Measurements from ENCODE around the gene VGLL3.

The VGLL3 gene

GRCh38 chr3:86950717-86951116 is 40.2 kb downstream of the VGLL3 start:
- no peak for DNase-seq
- TF ChIP-seq GATA1 (IDR thresholded peaks at IDR 0.05; ENCODE audit: low read depth, low read length) (no peak), POLR2A (IDR thresholded peaks at IDR 0.05; ENCODE audit: low read length) (no peak)

DNA sequence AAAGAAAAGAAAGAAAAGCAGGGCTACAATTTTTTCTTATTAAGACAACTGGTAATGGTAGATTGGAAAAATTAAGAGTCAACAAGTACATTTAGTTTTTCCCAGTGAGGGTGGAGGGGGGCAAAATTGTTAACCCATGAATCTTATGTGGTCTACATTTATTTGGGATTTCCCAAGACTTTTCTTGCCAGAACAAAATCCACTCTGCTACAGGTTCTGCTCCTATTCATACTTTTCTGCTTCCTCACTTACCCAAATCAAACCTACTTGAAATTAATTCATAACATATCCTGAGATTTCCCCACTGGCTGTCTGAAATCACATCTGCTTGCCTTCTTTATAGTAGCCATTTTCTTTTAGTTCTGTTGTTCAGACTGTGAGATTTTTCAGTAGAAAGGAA is 41.1 kb downstream of the VGLL3 start:
- no peak for DNase-seq
- TF ChIP-seq GATA1 (IDR thresholded peaks at IDR 0.05; ENCODE audit: low read depth, low read length) (no peak), POLR2A (IDR thresholded peaks at IDR 0.05; ENCODE audit: low read length) (no peak)

GRCh38 chr3:86948822-86949221 is 42.1 kb downstream of the VGLL3 start:
- TF ChIP-seq GATA1 (IDR thresholded peaks at IDR 0.05; ENCODE audit: low read depth, low read length) (no peak), POLR2A (IDR thresholded peaks at IDR 0.05; ENCODE audit: low read length) (no peak)
- DNase-seq: no peak

- TF ChIP-seq POLR2A (IDR thresholded peaks at IDR 0.05; ENCODE audit: low read length) (no peak), GATA1 (IDR thresholded peaks at IDR 0.05; ENCODE audit: low read depth, low read length) (no peak)
- no peak for DNase-seq
Measured at GRCh38 chr3:86942206-86942605, 48.7 kb downstream of the VGLL3 start.

DNA sequence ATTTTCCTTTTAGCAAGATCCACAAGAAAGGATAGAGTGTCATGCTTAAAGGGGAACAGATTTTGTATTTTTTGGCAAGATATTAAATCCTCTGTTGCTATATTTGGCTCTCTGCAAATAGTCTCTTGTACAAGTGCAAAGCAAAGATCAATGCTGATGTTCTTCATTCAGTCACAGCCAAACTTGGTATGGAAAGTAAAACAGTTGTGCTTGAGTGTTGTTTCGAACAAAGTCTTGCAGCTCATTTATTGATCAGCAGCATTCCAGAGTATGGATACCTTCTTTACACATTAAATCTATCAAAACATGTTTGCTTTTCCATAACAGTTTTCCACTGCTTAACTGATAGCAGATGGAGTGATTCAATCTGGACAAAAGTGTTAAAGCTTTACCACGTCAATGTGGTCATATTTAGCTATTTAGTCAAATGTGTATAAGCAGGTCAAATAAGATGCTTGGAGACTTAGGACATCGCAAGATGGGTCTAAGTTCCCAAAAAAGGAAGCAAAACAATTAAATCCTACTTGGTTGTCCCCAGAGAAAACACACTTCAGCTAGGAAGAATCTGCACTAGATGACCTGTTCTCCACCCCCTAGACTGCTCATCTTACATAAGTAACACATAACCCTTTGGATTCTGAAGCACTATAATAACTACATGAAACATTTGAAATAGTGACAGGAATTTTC is 52.4 kb downstream of the VGLL3 start:
- no peak for DNase-seq
- TF ChIP-seq GATA1 (IDR thresholded peaks at IDR 0.05; ENCODE audit: low read depth, low read length) (no peak), POLR2A (IDR thresholded peaks at IDR 0.05; ENCODE audit: low read length) (no peak)

DNA sequence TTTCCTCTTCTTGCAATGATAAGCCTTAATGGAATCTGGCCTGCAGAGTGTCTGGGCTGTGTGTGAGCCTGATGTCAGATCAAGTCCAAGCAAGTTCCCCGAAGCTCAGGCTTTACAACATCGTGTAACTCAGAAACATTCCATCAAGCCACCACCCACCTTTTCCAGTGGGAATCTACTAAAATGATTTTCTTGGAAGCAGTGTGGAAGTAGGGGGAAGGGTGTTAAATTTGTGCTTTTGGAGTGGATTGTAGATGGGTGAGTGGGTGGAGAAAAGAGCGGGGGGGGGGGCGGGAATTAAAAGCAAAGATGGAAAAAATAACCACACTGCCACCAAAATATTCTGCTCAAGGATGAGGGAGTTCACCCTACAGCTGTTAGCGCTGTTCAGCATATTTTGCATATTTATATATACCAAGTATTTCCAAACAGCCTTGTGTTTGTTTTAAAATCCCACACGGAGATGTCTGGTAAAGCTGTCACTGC is 53.6 kb downstream of the VGLL3 start:
- no peak for DNase-seq

DNA sequence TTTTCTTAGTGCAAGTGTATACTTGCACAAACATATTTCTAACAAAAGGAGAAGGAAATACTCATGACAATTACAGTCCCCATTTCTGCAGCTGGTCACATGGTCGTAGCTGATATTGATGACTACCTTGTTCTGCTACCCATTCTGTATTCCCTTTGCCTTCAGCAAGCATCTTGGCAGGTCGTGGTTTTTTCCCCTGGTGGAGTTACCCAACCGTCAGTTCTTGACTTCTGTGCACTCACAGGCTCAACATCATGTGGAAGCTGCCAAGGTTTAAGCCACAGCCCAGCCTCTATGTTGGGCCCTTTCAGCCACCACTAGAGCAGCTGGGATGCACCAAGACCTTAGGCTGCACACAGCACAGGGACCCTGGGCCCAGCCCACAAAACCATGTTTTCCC is 56.1 kb downstream of the VGLL3 start:
- TF ChIP-seq GATA1 (IDR thresholded peaks at IDR 0.05; ENCODE audit: low read depth, low read length) (no peak), POLR2A (IDR thresholded peaks at IDR 0.05; ENCODE audit: low read length) (no peak)
- no peak for DNase-seq

More for the DNA sequence above, 53.6 kb downstream of the VGLL3 start:
- TF ChIP-seq POLR2A (IDR thresholded peaks at IDR 0.05; ENCODE audit: low read length): no peak
- TF ChIP-seq GATA1 (IDR thresholded peaks at IDR 0.05; ENCODE audit: low read depth, low read length): no peak

DNA sequence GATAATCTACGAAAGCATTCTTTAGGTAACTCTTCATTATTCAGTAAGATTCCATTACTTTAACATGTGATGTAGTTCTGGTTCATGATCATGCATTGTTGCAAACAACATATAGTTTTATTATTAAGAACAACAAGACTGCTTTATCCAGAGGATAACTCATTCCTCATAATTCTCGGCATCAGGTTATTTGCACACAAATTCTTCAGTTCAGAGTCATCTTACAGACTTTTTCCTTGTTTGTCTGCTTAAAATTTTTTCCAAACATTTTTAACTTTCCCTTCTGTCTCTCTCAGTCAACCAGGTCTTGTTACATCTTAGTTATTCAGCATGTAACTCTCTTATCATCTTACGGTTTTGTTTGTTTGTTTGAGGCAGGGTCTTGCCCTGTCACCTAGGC is 60.1 kb downstream of the VGLL3 start:
- DNase-seq: no peak
- TF ChIP-seq GATA1 (IDR thresholded peaks at IDR 0.05; ENCODE audit: low read depth, low read length) (no peak), POLR2A (IDR thresholded peaks at IDR 0.05; ENCODE audit: low read length) (no peak)

GRCh38 chr3:86930181-86930580 is 60.8 kb downstream of the VGLL3 start:
- no peak for DNase-seq
- TF ChIP-seq GATA1 (IDR thresholded peaks at IDR 0.05; ENCODE audit: low read depth, low read length) (no peak), POLR2A (IDR thresholded peaks at IDR 0.05; ENCODE audit: low read length) (no peak)

DNA sequence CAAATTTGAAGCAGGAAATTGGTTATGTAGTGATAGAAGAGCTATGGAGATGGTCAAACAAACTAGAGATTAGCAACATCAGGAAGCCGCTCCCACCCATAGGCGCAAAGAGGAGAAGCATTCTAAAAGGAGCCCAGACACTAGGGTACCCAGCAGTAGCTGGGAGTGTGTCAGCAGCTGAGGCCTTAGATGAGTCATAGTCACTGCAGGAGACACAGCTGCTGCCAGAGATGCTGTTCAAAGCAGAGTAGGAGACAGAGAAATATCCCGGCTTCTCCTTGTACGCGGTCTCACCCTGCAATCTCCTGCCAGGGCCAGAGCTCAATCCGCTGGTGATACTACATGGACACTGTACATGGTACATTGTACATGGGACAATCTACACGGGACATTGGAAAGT is 61.9 kb downstream of the VGLL3 start:
- no peak for TF ChIP-seq POLR2A (IDR thresholded peaks at IDR 0.05; ENCODE audit: low read length)
- TF ChIP-seq GATA1 (IDR thresholded peaks at IDR 0.05; ENCODE audit: low read depth, low read length): no peak
- DNase-seq: no peak

GRCh38 chr3:86923071-86923491 is 67.9 kb downstream of the VGLL3 start:
- no peak for DNase-seq
- no peak for TF ChIP-seq POLR2A (IDR thresholded peaks at IDR 0.05; ENCODE audit: low read length)
- no peak for TF ChIP-seq GATA1 (IDR thresholded peaks at IDR 0.05; ENCODE audit: low read depth, low read length)

DNA sequence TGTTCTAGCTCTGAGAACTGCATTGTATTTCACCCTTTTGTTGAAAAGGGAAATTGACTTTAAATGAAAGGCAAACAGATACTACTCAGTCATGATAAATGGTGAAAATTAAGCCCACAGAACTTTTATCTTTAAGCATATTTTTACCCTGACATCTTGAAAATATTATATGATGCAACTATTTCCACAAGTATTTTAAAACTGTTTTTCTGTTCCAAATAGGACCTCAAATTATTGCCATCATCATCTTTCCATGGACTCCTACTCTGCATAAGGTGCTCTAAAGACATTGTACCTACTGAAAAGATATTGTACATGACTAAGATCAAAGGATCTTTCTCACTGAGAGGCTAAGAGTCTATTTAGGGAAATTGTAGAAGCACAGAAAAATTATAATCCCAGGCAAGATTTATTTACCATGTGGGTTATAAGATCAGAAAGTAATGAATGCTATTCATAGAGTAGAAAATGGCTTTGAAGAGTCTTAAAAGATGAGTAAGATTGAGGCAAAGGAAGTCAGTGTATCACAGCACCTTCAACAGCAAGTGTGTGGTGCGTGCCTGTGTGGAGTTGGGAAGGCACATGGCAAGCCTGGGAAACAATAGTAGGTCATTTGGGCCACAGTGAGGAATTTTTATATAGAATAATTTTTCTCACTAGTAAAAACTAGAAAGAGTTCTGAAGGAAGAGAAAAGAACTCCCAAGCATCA is 68.8 kb downstream of the VGLL3 start:
- no peak for TF ChIP-seq POLR2A (IDR thresholded peaks at IDR 0.05; ENCODE audit: low read length)
- TF ChIP-seq GATA1 (IDR thresholded peaks at IDR 0.05; ENCODE audit: low read depth, low read length): no peak
- DNase-seq: no peak

GRCh38 chr3:86914670-86915069 is 76.3 kb downstream of the VGLL3 start:
- no peak for TF ChIP-seq GATA1 (IDR thresholded peaks at IDR 0.05; ENCODE audit: low read depth, low read length)
- no peak for TF ChIP-seq POLR2A (IDR thresholded peaks at IDR 0.05; ENCODE audit: low read length)
- no peak for DNase-seq

GRCh38 chr3:86913160-86913559 is 77.8 kb downstream of the VGLL3 start:
- DNase-seq: no peak
- TF ChIP-seq POLR2A (IDR thresholded peaks at IDR 0.05; ENCODE audit: low read length) (no peak), GATA1 (IDR thresholded peaks at IDR 0.05; ENCODE audit: low read depth, low read length) (no peak)

GRCh38 chr3:86895202-86895601 is 95.7 kb downstream of the VGLL3 start:
- DNase-seq: no peak
- TF ChIP-seq GATA1 (IDR thresholded peaks at IDR 0.05; ENCODE audit: low read depth, low read length) (no peak), POLR2A (IDR thresholded peaks at IDR 0.05; ENCODE audit: low read length) (no peak)
